Adrenal gland (tissue), 12 donors: ENCODE data around the gene CLK3. TPM values are rescaled to one million over a fixed set of nuclear protein-coding genes. Genes with fewer than 3 reads are reported as not detected.

Source experiments
- DNase-seq, 7 donors: peaks; one replicate each; pipeline ENCODE4 v3.0.0-alpha.2; 2019 to 2020
- H3K27ac ChIP-seq, 5 donors: fragments of 200-600 bp; sonication (generic) in 4 of 5; 1 replicate in 3 of 5; 2 replicates in 2 of 5; pipeline versions ENCODE4 v1.5.1 to v1.8.0; 2016 to 2020; ENCODE audit warnings: mild to moderate bottlenecking in 1 of 5
- H3K27me3 ChIP-seq: fragments of 200-600 bp; 2 replicates; pipeline ENCODE4 v1.8.0; 2021
- H3K36me3 ChIP-seq, 2 donors: fragments of 200-600 bp; replicated peaks in 1 of 2; 1 replicate in 1 of 2; 2 replicates in 1 of 2; pipeline versions ENCODE4 v1.5.1 to v1.8.0; 2018 to 2022
- H3K4me1 ChIP-seq, 2 donors: fragments of 200-600 bp; replicated peaks in 1 of 2; 1 replicate in 1 of 2; 2 replicates in 1 of 2; pipeline versions ENCODE4 v1.5.1 to v1.8.0; 2018 to 2021
- H3K4me3 ChIP-seq, 4 donors: fragments of 200-600 bp; sonication (generic) in 3 of 4; one replicate each; pipeline ENCODE4 v1.5.1; 2016 to 2018
- H3K9me3 ChIP-seq, 3 donors: fragments of 200-600 bp; sonication (generic) in 1 of 3; replicated peaks in 1 of 3; 1 replicate in 2 of 3; 2 replicates in 1 of 3; pipeline versions ENCODE4 v1.5.1 to v1.8.0; 2016 to 2021
- POLR2A ChIP-seq, 2 donors: fragments of 450-650 bp; IDR thresholded peaks; one replicate each; pipeline ENCODE4 v1.6.1; 2017; ENCODE audit warnings: antibody characterized with exemption in 2 of 2, mild to moderate bottlenecking in 2 of 2, moderate library complexity in 1 of 2
- WGBS, 4 donors: extraction: QIAGEN DNeasy Blood & Tissue Kit in 2 of 4; methylation state at CpG; one replicate each; pipeline versions ENCODE4 v1.1.5 to v1.1.7; 2013 to 2017; 5-methylcytosine and 5-hydroxymethylcytosine counted together
- intact Hi-C, 2 donors: fragments of 100-400 bp; cut with DNase I; formaldehyde crosslinking; loops; one replicate each; pipeline versions ENCODE4 v1.14.1 to v1.15.0; 2022 to 2023
- polyA plus RNA-seq, 3 donors: library from polyadenylated mRNA; stranded (reverse); fragments of 200-250 nt in 2 of 3; fragments of 350-450 nt in 1 of 3; fragmentation: Illumina TruSeq in 1 of 3; extraction: RNeasy Lipid Tissue Mini Kit (QIAGEN cat#74804) in 1 of 3; gene quantifications; one replicate each; pipeline ENCODE4 v1.2.3, GENCODE V29; 2013 to 2014
- total RNA-seq, 9 donors: library from RNA; depleted of rRNA in 4 of 9; stranded (reverse); fragments of >200 nt in 4 of 9; fragments of 120-200 nt in 1 of 9; fragmentation: NEBNext Ultra II Directional in 1 of 9; extraction: Animal tissue kit (Norgen Biotek cat#: 25700) in 1 of 9; gene quantifications; one replicate each; pipeline versions ENCODE4 v1.1.0 to v1.2.4, GENCODE V29; 2013 to 2023
- TF ChIP-seq, protein P1 (sequence below), 6 experiments: fragments of 450-650 bp in 4 of 6; fragments of 200-600 bp in 2 of 6; sonication (generic) in 1 of 6; IDR thresholded peaks; 1 replicate in 5 of 6; 2 replicates in 1 of 6; pipeline versions ENCODE4 v1.5.1 to v1.8.0; 2016 to 2021; ENCODE audit warnings: antibody characterized with exemption in 6 of 6, mild to moderate bottlenecking in 2 of 6, moderate library complexity in 1 of 6
- donor health status: healthy with polysubstance abuse.
- donor health status: Bipolar disorder and iron deficiency.
- donor health status: DM: yes; HTN: yes; CAD: no.
- donor health status: DM: no; HTN: no; CAD: no.
- donor health status: DM: no; HTN: no; CAD: no.
- donor health status: DM: yes; HTN: yes; CAD: no.

Gene CLK3
- total and polyA plus RNA-seq, 12 donors = 26.2 to 160 (median 66.1) TPM

DNA sequence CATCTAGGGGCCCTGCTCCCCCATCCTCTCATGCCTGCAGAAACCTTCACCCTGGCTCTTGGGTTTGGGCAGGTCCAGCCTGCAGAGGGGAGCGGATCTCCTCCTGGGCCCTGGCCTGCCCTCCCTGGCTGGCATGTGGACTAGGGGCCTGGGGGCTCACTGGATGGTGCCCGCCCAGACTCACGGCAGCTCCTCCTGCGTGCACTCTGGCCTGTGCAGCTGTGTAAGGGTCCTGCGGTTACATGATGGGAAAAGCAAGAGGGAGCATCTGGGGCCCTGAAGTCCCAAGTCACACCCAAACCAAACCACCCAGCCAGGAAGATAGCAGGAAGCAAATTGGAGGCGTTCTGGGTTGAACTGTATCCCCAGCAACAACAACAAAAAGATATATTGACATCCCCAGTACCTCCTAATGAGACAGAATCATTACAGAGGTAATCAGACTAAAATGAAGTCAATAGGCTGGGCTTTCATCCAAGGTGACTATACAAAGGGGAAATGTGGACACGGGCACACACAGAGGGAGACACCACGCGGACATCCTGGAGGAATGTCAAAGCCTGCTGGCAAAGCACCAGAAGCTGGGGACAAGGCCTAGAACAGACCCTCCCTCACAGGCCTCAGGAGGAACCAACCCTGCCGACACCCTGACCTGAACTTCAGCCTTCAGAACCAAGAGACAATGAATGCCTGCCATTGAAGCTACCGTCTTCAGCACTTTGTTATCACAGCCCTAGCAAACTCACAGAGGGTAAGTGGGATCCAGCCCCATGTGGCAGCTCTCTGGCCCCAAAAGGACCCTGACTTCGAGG lies 10.4 kb upstream of the CLK3 start:
- WGBS, 4 donors = 57 to 76% (median 64%) methylated on average over 7 to 12 of the region's 12 CpGs
- no peaks in the 10 kb centered on the region for H3K9me3 ChIP-seq
- peak in 1 of 7 donors; percentile 37 for DNase-seq
- no peak overlapping the region for H3K4me3 ChIP-seq
- TF ChIP-seq, protein P1, sequence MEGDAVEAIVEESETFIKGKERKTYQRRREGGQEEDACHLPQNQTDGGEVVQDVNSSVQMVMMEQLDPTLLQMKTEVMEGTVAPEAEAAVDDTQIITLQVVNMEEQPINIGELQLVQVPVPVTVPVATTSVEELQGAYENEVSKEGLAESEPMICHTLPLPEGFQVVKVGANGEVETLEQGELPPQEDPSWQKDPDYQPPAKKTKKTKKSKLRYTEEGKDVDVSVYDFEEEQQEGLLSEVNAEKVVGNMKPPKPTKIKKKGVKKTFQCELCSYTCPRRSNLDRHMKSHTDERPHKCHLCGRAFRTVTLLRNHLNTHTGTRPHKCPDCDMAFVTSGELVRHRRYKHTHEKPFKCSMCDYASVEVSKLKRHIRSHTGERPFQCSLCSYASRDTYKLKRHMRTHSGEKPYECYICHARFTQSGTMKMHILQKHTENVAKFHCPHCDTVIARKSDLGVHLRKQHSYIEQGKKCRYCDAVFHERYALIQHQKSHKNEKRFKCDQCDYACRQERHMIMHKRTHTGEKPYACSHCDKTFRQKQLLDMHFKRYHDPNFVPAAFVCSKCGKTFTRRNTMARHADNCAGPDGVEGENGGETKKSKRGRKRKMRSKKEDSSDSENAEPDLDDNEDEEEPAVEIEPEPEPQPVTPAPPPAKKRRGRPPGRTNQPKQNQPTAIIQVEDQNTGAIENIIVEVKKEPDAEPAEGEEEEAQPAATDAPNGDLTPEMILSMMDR (IDR thresholded peaks at IDR 0.05) = no peak
- TF ChIP-seq POLR2A (IDR thresholded peaks at IDR 0.05) = no peak
- H3K27me3 ChIP-seq = no peaks in the 10 kb centered on the region
- intact Hi-C loops = no loop called here
- H3K27ac ChIP-seq = no peak overlapping the region
- H3K36me3 ChIP-seq = no peaks in the 10 kb centered on the region
- H3K4me1 ChIP-seq = peaks cover 0 to 10% of the 10 kb centered on the region in 2 donors

DNA sequence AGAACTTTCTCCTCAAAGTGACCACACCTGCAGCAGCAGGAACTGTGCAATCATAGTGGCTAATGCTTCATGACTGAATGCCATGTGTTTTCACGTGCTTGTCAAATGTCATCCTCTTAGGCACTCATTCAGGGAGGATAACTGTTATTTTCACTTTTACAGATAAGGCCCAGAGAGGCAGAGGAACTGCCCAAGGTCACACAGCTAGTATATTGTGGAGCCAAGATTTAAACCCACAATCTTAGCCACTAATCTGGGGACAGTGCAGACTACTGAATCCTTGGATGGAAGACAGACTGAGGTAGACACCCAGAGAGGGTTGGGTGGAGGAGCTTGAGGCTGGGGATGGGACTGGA lies 9.9 kb upstream of the CLK3 start:
- Histone ChIP-seq H3K27me3 (no peaks in the 10 kb centered on the region), H3K4me1 (peaks cover 0 to 7% of the 10 kb centered on the region in 2 donors), H3K36me3 (no peaks in the 10 kb centered on the region), H3K9me3 (no peaks in the 10 kb centered on the region), H3K27ac (no peak overlapping the region), H3K4me3 (no peak overlapping the region)
- intact Hi-C loops = no loop called here
- no peak for DNase-seq
- WGBS, 4 donors = 67 to 83% (median 73%) methylated on average over 1 of the region's 1 CpG
- no peak for TF ChIP-seq POLR2A (IDR thresholded peaks at IDR 0.05)
- TF ChIP-seq, protein P1 (IDR thresholded peaks at IDR 0.05) = no peak

DNA sequence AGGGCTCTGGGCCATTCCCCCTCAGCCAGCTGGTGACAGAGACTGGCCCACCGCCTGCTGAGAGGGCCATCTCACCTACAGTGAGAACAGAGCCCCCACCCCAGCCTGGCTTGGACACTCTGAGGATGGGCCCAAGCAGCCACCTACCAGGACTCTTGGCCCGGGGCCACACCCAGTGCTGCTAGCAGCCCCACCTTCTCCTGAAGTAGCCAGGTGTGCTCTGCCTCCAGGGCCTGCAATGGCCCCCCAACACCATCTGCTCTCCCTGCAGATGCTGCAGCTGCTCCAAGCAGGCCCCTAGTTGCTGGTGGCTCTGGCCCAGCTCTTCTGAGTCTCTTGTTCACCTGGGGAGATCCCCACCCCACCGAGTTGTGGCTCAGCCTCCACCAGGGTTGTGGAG lies 6.8 kb upstream of the CLK3 start:
- Histone ChIP-seq H3K9me3 (no peaks in the 10 kb centered on the region), H3K4me1 (no peaks in the 10 kb centered on the region), H3K27me3 (no peaks in the 10 kb centered on the region), H3K36me3 (no peaks in the 10 kb centered on the region), H3K4me3 (no peak overlapping the region), H3K27ac (no peak overlapping the region)
- no peak for TF ChIP-seq POLR2A (IDR thresholded peaks at IDR 0.05)
- TF ChIP-seq, protein P1 (IDR thresholded peaks at IDR 0.05) = no peak
- 78 to 100% (median 85%) methylated on average over 1 to 3 of the region's 3 CpGs for WGBS, 4 donors
- DNase-seq = no peak
- intact Hi-C loops = no loop called here

DNA sequence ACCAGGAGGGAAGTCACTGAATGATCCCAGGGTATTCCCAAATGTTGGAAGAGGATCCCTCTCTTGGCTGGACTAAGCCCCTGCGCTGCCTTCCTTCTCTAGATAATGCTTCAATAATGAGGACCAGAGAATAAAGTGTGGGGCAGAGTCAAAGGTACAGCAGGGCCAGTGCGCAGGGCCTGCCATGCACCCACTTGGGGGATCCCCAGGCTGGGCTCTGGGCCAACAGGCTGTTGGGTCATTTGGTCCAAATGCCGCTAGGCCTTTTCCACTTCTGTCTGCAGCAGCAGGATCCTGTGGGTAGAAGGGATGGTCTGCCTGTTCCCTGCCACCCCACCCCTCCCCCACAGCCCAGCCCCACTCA lies 5.7 kb upstream of the CLK3 start:
- H3K9me3 ChIP-seq = no peaks in the 10 kb centered on the region
- WGBS, 4 donors = 86 to 93% (median 88%) methylated on average over 3 of the region's 3 CpGs
- no peak for TF ChIP-seq POLR2A (IDR thresholded peaks at IDR 0.05)
- TF ChIP-seq, protein P1 (IDR thresholded peaks at IDR 0.05) = no peak
- no peak for DNase-seq
- no peak overlapping the region for H3K4me3 ChIP-seq
- no peak overlapping the region for H3K27ac ChIP-seq
- H3K36me3 ChIP-seq = no peaks in the 10 kb centered on the region
- H3K27me3 ChIP-seq = no peaks in the 10 kb centered on the region
- intact Hi-C loops = loop anchor here in 1 of 2 donors (10.0 kb wide), 1 partner anchor 65 kb away; the partner anchor contains the start of gene ARID3B
- peaks cover 0 to 5% of the 10 kb centered on the region in 2 donors for H3K4me1 ChIP-seq
